GM19468 (cell line): ENCODE measurements around the gene DUSP5.

Experiments used
- ATAC-seq: cut with Tn5 transposase; IDR thresholded peaks from one replicate; pipeline ENCODE4 v1.9.1; 2021; ENCODE audit warnings: mild to moderate bottlenecking, moderate library complexity, moderate number of reproducible peaks; ENCODE audit not compliant: unreplicated experiment; ENCODE audit errors: extremely low read depth

Gene DUSP5

DNA sequence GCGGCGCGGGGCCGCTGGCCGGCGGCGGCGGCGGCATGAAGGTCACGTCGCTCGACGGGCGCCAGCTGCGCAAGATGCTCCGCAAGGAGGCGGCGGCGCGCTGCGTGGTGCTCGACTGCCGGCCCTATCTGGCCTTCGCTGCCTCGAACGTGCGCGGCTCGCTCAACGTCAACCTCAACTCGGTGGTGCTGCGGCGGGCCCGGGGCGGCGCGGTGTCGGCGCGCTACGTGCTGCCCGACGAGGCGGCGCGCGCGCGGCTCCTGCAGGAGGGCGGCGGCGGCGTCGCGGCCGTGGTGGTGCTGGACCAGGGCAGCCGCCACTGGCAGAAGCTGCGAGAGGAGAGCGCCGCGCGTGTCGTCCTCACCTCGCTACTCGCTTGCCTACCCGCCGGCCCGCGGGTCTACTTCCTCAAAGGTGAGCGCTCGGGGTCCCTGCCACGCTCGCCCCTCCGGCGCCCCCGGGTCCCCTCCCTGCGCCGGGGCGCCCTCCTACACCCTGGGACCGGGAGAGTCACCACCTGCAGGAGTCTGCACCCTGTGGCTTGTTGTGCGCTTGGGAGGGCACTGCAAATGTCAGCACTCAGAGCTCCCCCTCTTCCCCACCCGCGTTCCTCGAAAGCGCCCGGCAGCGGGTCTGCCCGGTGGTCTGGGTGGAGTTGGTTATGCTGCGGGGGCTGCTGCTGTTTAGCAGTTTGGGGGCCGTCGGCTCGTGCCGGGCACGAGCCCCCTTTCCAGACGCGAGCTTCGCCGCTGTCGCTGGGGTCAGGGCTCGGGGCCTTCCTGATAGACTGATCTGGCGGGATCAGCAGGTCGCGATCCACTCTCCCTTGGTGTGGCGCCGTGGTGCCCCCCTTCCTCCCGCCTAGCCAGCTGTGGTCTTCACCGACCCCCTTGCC is 627 bp downstream of the DUSP5 start:
- no peak for ATAC-seq

- ATAC-seq, result no peak
Measured at GRCh38 chr10:110498982-110499795, 1.5 kb downstream of the DUSP5 start.

GRCh38 chr10:110499796-110500514 is 2.2 kb downstream of the DUSP5 start:
- ATAC-seq, result no peak

DNA sequence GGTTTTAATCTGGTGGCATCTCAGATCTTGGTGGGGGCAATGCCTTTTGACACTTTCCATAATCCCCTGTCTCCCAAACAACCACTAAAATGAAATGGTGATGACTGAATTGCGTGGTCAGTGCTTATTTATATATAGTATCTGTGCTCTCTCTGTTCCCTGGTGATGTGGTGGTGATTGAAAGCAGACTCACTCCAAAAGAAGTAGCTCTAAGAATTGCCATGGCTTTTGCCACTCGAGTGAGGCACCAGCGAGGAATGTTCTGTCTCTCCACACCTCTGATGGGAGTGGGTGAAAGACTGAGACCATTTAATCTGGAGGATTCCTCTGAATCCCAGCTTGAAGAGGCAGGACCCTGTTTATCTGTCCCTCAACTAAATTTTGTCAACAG is 2.8 kb downstream of the DUSP5 start:
- no peak for ATAC-seq

DNA sequence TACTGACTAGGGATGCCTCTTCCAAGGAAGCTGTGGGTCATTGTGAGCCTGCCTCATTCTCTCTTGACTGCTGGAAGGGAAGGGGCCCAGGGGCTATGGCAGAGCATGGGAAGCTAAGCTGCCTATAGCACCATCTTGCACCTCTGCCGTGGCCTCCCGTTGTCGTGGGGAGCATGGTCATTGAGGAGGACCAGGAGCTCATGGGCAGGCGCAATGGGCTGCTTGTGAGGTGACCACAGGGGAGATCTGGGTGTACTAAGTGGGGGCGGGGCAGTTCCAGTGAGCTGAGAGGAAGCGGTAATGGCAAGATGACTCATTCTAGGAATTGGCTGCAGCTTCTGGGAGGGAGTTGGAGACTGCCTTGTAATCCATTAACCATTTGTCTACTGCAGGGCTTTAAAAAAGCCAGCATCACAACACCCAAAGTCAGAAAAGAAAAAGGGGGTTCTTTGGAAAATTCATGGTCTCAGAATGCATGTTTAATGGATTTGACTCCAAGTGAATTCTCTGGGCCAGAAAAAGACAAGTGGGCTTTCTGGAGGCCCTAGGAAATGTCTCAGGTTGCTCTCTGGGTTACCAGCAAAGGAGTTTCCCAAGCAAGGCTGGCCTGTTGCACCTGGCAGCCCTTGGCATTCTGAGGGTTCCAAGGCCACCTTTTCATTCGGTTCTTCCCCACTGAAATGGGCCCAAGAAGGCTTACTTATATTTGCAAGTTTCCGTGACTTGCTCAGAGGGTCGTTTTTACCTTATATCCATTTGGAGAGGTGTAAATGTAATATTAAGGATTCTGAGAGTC is 3.6 kb downstream of the DUSP5 start:
- no peak for ATAC-seq

DNA sequence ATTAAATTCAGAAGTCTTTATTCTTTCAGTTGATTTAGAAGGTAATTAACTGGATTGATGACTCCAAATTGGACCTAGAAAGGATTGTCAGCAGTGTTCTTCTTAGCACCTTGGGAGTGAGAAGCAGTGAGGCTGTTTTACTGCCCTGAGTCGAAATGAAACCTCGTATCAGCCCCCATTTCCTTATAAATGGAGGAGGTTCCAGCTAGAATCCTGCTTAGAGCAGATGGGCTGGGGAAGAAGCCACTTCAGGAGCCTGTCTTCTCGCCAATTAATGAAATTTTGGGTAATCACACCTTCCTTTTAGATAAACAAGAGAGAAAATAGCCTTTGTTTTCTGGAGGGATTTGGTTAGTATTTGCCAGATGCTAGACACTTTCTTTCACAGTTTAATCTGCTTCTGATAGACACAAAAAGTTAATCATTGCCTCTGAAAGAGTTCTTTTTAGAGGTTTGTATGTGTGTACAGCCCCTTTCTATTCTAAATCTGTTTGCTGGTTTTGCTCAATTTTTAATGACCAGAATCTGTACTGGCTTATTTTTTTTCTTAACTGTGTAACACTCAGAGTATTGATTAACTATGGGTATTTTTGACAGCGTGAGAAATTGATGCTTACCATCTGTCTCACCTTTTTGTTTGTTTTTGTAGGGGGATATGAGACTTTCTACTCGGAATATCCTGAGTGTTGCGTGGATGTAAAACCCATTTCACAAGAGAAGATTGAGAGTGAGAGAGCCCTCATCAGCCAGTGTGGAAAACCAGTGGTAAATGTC is 4.6 kb downstream of the DUSP5 start:
- no peak for ATAC-seq

DNA sequence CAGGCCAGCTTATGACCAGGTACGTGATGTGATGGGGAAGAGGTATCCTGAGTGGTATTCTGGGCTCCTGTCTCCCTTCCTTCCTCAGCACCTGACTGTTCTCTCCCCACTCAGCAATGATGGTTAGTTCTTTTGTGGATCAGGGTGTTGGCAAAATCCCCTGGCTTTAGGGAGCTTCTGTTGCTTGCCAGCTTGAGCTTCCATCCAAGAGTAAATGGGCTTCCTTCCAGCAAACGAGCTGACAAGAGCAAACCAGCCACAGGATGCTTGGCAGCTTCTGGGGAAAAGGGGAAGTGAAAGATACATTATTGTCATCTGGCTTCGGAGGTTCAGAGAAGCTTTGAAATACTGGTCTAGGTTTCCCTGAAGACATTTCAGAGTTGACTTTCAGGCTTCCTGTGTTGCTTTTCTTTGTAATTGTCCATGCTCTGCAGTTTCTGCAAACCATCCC is 5.2 kb downstream of the DUSP5 start:
- peak; percentile 15 for ATAC-seq

DNA sequence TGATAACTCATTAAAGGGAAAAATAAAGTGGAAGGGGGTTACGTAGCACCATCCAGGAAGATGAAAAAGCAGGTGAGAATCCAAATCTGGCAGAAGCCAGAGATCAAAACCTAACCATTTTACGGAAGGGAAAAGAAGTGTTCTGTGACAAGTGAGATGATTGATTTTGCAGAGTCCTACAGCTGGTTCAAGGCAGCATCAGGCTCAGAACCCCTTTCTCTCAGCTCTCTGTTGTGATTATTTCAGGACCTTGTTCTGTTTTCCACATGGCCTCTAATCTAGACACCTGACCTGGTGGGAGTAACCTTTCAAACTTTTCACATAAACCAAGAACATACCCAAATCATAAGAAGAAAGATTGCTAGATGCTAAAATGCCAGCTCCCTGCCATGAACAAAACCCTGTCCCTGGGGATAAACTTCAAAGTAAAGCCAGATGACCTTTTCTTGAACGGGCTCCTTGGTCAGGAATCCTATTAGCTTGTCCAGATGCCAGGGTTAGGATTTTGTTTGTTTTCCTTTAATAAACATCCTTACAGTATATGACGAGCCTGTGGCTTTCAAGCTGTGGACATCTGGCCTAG is 5.9 kb downstream of the DUSP5 start:
- no peak for ATAC-seq

DNA sequence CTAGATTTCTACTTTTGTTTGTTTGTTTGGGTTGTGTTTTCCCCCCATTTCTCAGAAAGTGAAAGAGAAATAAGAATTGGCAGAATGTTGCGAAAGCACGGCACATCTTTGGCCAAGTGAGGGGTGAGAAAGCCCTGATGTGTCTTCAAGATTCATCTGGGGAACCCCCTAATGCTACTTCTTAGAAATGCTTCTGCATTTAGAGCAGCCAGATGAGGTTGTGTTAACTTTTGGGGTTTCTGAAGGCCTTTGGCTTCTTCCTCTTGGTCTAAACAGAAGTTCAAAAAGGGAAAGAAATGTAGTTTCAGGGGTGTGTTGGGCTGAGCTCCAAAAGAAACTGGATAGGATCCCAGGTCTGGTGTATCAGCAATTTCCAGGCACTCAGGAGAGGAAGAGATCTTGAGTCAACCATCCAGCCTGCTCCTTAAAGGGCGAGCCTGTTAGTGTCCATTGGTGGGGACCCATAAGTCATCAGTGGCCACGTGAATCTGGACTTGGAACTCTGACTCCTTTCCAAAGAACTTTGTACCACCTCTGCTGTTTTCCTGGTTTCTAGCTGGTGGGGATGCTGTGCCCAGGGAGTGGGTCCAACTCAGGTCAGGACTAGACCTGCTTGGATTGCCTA is 6.5 kb downstream of the DUSP5 start:
- peak; percentile 58 for ATAC-seq

DNA sequence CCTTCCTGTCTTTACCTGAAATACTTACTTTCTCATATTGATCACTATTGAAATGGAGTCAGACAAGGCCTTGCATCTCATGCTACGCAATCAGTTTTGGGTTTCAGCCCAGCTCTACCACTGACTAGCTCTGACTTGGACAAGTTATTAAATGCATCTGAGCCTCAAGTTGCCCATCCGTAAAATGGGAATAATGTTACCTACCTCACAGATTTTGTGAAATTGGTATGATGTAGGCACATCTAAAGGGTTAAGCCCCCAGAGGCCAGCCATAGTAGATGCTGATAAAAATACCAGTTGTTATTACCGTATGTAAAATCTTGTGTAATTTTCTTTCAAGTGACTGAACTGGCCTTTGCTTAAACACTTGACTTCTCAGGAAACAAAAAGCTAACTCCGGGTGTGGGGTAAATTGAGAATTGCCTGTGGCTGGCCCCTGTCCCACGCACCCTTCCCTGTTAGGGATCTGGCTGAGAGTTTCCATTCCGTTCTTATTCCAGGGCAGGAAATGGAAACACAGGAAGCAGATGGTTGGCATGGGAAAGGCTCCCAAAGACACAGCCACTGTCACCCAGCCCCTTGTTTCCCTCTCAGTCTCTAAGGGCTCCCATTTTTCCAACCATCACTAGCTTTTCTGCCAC is 7.5 kb downstream of the DUSP5 start:
- no peak for ATAC-seq

GRCh38 chr10:110506448-110506847 is 8.7 kb downstream of the DUSP5 start:
- no peak for ATAC-seq

DNA sequence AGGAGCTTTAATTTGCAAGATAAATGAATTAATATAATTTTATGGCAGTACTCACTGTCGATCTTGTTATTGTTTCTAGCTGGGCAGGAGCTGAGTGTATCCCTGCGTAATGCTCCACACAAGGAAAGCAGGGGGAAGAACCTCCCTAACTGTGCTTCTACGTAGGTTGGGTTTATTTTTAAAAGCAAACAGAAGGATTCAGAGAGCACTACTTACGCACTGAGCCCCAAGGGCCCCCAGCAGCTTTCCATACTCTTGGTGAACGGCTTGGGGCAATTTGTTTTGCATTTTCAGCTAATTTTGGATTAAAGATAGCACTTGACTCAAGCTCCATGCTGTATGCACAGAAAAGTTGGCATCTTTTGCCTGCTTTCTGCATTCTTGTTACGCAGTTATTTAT is 9.6 kb downstream of the DUSP5 start:
- ATAC-seq, result no peak

DNA sequence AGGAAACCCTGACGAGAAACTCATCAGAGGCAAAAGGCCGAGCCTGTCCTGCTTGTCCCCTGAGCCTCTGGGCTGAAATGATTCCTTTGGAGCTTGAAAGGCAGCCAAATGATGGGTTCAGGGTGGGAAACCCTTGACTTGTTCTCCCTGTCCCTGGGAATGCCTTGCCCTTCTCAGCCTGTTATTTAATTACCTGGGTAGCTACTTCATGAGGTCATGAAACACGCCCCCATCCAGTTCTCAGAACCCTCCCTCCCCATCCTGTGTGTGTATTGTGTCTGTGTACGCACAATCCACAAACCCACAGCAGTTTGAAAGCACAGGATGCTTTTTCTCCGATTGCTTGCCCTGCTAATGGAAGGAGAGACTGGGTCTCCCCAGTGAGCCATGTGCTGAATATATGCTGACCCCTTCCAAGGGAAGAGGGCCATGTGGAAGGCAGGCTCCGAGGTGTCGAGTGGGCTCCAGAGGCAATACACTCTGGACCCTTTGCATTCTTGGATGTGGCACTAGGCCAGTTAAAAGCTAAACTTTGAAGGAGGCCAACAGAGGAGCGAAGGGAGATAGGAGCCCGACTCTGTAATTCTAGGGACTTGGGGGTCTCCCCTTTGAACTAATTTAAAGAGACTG is 10.6 kb downstream of the DUSP5 start:
- no peak for ATAC-seq

DNA sequence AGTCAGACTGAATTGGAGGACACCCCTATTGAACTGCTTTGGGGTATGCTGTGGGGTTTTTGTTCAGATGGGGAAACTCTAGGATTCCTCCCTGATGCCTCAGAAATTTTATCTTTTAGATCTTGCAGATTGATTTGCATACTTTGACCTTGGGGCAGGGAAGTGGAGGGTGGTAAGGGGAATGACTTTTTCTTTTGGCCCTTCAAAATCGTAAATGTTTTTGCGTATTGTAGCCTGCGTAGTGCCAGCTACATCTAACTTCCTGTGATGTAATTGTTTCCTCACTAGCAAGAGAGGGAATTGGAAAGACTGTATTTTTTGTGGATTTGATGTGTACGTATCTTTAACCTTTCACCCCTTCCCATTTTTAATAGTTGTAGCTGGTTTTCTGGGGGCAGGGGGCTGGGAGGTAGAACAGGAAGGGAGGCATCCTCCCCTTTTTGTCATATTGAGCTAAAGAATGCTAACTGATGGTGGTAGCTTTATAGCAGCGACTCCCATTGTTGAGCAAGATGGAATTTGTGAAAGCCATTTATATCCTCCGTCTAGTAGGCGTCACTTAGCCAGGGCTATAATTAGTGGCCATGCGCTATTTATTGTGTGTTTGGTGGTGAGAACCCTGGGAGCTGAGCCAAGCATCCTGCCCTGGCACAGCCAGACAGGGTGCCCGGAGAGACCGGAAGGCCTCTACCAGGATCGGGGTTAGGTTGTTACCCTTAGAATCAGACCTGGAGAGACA is 11.3 kb downstream of the DUSP5 start:
- no peak for ATAC-seq

GRCh38 chr10:110509560-110509959 is 11.9 kb downstream of the DUSP5 start:
- ATAC-seq, result no peak

DNA sequence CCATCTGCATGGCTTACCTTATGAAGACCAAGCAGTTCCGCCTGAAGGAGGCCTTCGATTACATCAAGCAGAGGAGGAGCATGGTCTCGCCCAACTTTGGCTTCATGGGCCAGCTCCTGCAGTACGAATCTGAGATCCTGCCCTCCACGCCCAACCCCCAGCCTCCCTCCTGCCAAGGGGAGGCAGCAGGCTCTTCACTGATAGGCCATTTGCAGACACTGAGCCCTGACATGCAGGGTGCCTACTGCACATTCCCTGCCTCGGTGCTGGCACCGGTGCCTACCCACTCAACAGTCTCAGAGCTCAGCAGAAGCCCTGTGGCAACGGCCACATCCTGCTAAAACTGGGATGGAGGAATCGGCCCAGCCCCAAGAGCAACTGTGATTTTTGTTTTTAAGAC is 12.4 kb downstream of the DUSP5 start:
- no peak for ATAC-seq

DNA sequence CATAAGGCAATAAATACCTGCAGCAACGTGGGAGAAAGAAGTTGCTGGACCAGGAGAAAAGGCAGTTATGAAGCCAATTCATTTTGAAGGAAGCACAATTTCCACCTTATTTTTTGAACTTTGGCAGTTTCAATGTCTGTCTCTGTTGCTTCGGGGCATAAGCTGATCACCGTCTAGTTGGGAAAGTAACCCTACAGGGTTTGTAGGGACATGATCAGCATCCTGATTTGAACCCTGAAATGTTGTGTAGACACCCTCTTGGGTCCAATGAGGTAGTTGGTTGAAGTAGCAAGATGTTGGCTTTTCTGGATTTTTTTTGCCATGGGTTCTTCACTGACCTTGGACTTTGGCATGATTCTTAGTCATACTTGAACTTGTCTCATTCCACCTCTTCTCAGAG is 13.0 kb downstream of the DUSP5 start:
- no peak for ATAC-seq
